H9 (cell line): ENCODE results near the gene SLCO1C1. TPM values are rescaled to one million over a fixed set of nuclear protein-coding genes. Genes with fewer than 3 reads are reported as not detected.

Experiments
- DNase-seq: peaks from one replicate; pipeline ENCODE4 v3.0.0-alpha.2; 2017
- H2AFZ ChIP-seq: one replicate; pipeline ENCODE4 v1.6.1; 2013; ENCODE audit warnings: mild to moderate bottlenecking, low read length, control low read depth, moderate library complexity
- H2AK5ac ChIP-seq: 2 replicates; pipeline ENCODE4 v1.6.1; 2013; ENCODE audit warnings: low read length, control low read depth, mixed read lengths; ENCODE audit not compliant: insufficient read length
- H2BK120ac ChIP-seq: one replicate; pipeline ENCODE4 v1.6.1; 2013; ENCODE audit warnings: low read depth, mild to moderate bottlenecking, low read length, control low read depth, inconsistent platforms; ENCODE audit not compliant: poor library complexity, severe bottlenecking
- H2BK12ac ChIP-seq: 2 replicates; pipeline ENCODE4 v1.6.1; 2013; ENCODE audit warnings: low read length, control low read depth, mixed read lengths, low read depth; ENCODE audit not compliant: insufficient read length
- H2BK15ac ChIP-seq: 2 replicates; pipeline ENCODE4 v1.6.1; 2013; ENCODE audit warnings: low read depth, low read length, control low read depth
- H2BK20ac ChIP-seq: one replicate; pipeline ENCODE4 v1.6.1; 2013; ENCODE audit warnings: low read depth, mild to moderate bottlenecking, low read length, control low read depth, inconsistent platforms; ENCODE audit not compliant: poor library complexity, severe bottlenecking
- H2BK5ac ChIP-seq: 2 replicates; pipeline ENCODE4 v1.6.1; 2013; ENCODE audit warnings: low read length, control low read depth, mixed read lengths; ENCODE audit not compliant: insufficient read length
- H3K14ac ChIP-seq: 2 replicates; pipeline ENCODE4 v1.6.1; 2013; ENCODE audit warnings: low read length, control low read depth; ENCODE audit not compliant: insufficient read depth
- H3K18ac ChIP-seq: 2 replicates; pipeline ENCODE4 v1.6.1; 2013; ENCODE audit warnings: low read depth, mild to moderate bottlenecking, mixed read lengths, low read length, control low read depth; ENCODE audit not compliant: insufficient read length
- H3K23ac ChIP-seq: 2 replicates; pipeline ENCODE4 v1.6.1; 2013; ENCODE audit warnings: low read length, control low read depth, mixed read lengths, low read depth; ENCODE audit not compliant: insufficient read length
- H3K23me2 ChIP-seq: 2 replicates; pipeline ENCODE4 v1.6.1; 2013; ENCODE audit warnings: low read depth, mild to moderate bottlenecking, mixed read lengths, low read length, control low read depth; ENCODE audit not compliant: insufficient read length, poor library complexity, severe bottlenecking
- H3K27ac ChIP-seq: 2 replicates; pipeline ENCODE4 v1.5.1; 2013; ENCODE audit warnings: low read length, control low read depth, mixed read lengths, low read depth; ENCODE audit not compliant: insufficient read length
- H3K27me3 ChIP-seq: 2 replicates; pipeline ENCODE4 v1.6.1; 2013; ENCODE audit warnings: low read length, control low read depth, inconsistent platforms; ENCODE audit not compliant: insufficient read depth
- H3K4ac ChIP-seq: 2 replicates; pipeline ENCODE4 v1.6.1; 2013; ENCODE audit warnings: low read depth, mild to moderate bottlenecking, control low read depth, inconsistent platforms, low read length, moderate library complexity
- H3K4me1 ChIP-seq: 2 replicates; pipeline ENCODE4 v1.6.1; 2013; ENCODE audit warnings: low read length, control low read depth, inconsistent platforms; ENCODE audit not compliant: insufficient read depth
- H3K4me2 ChIP-seq: 2 replicates; pipeline ENCODE4 v1.6.1; 2013; ENCODE audit warnings: low read length, control low read depth, mixed read lengths; ENCODE audit not compliant: insufficient read length, insufficient read depth
- H3K56ac ChIP-seq: 2 replicates; pipeline ENCODE4 v1.6.1; 2013; ENCODE audit warnings: low read depth, mild to moderate bottlenecking, mixed read lengths, low read length, control low read depth; ENCODE audit not compliant: insufficient read length
- H3K79me1 ChIP-seq: 2 replicates; pipeline ENCODE4 v1.6.1; 2013; ENCODE audit warnings: low read depth, mild to moderate bottlenecking, moderate library complexity, low read length, control low read depth, inconsistent platforms; ENCODE audit not compliant: insufficient read depth, poor library complexity, severe bottlenecking
- H3K79me2 ChIP-seq: 2 replicates; pipeline ENCODE4 v1.6.1; 2013; ENCODE audit warnings: low read length, control low read depth, inconsistent platforms; ENCODE audit not compliant: insufficient read depth
- H3K9ac ChIP-seq: 2 replicates; pipeline ENCODE4 v1.6.1; 2013; ENCODE audit warnings: low read length, control low read depth, mixed read lengths; ENCODE audit not compliant: insufficient read length; ENCODE audit errors: extremely low read depth
- H3K9me3 ChIP-seq: one replicate; pipeline ENCODE4 v1.6.1; 2013; ENCODE audit warnings: low read depth, low read length, inconsistent platforms; ENCODE audit not compliant: control insufficient read depth
- H3T11ph ChIP-seq: one replicate; pipeline ENCODE4 v1.6.1; 2013; ENCODE audit warnings: mild to moderate bottlenecking, low read length, control low read depth, inconsistent platforms
- H4K20me1 ChIP-seq: one replicate; pipeline ENCODE4 v1.6.1; 2013; ENCODE audit not compliant: control insufficient read depth, insufficient read length, insufficient read depth
- H4K5ac ChIP-seq: 2 replicates; pipeline ENCODE4 v1.6.1; 2013; ENCODE audit warnings: low read depth, mild to moderate bottlenecking, mixed read lengths, low read length, control low read depth; ENCODE audit not compliant: insufficient read length
- H4K8ac ChIP-seq: replicated peaks from 2 replicates; pipeline ENCODE4 v1.6.1; 2013; ENCODE audit warnings: low read length, control low read depth, mixed read lengths, low read depth; ENCODE audit not compliant: insufficient read length
- H4K91ac ChIP-seq: 2 replicates; pipeline ENCODE4 v1.6.1; 2013; ENCODE audit warnings: low read depth, mild to moderate bottlenecking, moderate library complexity, mixed read lengths, low read length, control low read depth; ENCODE audit not compliant: insufficient read length
- H3K27ac Mint-ChIP-seq, 3 experiments: 2 replicates in 2 of 3; 3 replicates in 1 of 3; pipeline ENCODE4 v1.8.0; 2020 to 2021; ENCODE audit warnings: mixed read lengths in 3 of 3, mild to moderate bottlenecking in 1 of 3, moderate library complexity in 1 of 3
- H3K27me3 Mint-ChIP-seq: 2 replicates; pipeline ENCODE4 v1.8.0; 2021; ENCODE audit warnings: low read depth, mild to moderate bottlenecking, moderate library complexity, mixed read lengths
- H3K36me3 Mint-ChIP-seq, 3 experiments: 2 replicates in 2 of 3; 3 replicates in 1 of 3; pipeline ENCODE4 v1.8.0; 2020 to 2021; ENCODE audit warnings: low read depth in 3 of 3, mixed read lengths in 3 of 3; ENCODE audit not compliant: insufficient read depth in 1 of 3
- H3K4me1 Mint-ChIP-seq, 2 experiments: 2 replicates each; pipeline ENCODE4 v1.8.0; 2020; ENCODE audit warnings: mixed read lengths in 2 of 2
- H3K4me3 Mint-ChIP-seq, 2 experiments: 2 replicates in 1 of 2; 3 replicates in 1 of 2; pipeline ENCODE4 v1.8.0; 2020 to 2021; ENCODE audit warnings: mild to moderate bottlenecking in 2 of 2, mixed read lengths in 2 of 2, moderate library complexity in 1 of 2
- H3K9me3 Mint-ChIP-seq, 2 experiments: 2 replicates in 1 of 2; 3 replicates in 1 of 2; pipeline ENCODE4 v1.8.0; 2020; ENCODE audit warnings: mild to moderate bottlenecking in 2 of 2, mixed read lengths in 2 of 2, moderate library complexity in 1 of 2
- WGBS: extraction: QIAGEN DNeasy Blood & Tissue Kit; methylation state at CpG from one replicate; pipeline ENCODE4 v1.1.7; 2013; ENCODE audit warnings: missing lambda C conversion rate, low lambda C conversion rate, mixed read lengths; ENCODE audit not compliant: insufficient read length; ENCODE audit errors: extremely low coverage; 5-methylcytosine and 5-hydroxymethylcytosine counted together
- total RNA-seq: library from RNA; stranded (reverse); gene quantifications from 2 replicates; pipeline ENCODE4 v1.2.1, GENCODE V29; 2021
- TF ChIP-seq, protein P1 (sequence below): fragments of 200-600 bp; sonication (generic); conservative IDR thresholded peaks from 3 replicates; pipeline ENCODE4 v1.8.0; 2021; ENCODE audit warnings: antibody characterized with exemption, mild to moderate bottlenecking

SLCO1C1 gene
- total RNA-seq, 1 experiment from 2014 or later = not detected

- H3K4me2 ChIP-seq = no peak overlapping the region
- H3K27me3 ChIP-seq = no peaks in the 10 kb centered on the region
- H2BK5ac ChIP-seq = no peak overlapping the region
- no peak overlapping the region for H3K18ac ChIP-seq
- no peak overlapping the region for H3T11ph ChIP-seq
- H2AFZ ChIP-seq = no peak overlapping the region
- H4K8ac ChIP-seq = no peak overlapping the region
- H3K4me3 Mint-ChIP-seq = no peak overlapping the region
- H4K91ac ChIP-seq = no peak overlapping the region
- H3K79me2 ChIP-seq = no peaks in the 10 kb centered on the region
- TF ChIP-seq, protein P1, sequence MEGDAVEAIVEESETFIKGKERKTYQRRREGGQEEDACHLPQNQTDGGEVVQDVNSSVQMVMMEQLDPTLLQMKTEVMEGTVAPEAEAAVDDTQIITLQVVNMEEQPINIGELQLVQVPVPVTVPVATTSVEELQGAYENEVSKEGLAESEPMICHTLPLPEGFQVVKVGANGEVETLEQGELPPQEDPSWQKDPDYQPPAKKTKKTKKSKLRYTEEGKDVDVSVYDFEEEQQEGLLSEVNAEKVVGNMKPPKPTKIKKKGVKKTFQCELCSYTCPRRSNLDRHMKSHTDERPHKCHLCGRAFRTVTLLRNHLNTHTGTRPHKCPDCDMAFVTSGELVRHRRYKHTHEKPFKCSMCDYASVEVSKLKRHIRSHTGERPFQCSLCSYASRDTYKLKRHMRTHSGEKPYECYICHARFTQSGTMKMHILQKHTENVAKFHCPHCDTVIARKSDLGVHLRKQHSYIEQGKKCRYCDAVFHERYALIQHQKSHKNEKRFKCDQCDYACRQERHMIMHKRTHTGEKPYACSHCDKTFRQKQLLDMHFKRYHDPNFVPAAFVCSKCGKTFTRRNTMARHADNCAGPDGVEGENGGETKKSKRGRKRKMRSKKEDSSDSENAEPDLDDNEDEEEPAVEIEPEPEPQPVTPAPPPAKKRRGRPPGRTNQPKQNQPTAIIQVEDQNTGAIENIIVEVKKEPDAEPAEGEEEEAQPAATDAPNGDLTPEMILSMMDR = no peak
- H3K23ac ChIP-seq = no peak overlapping the region
- H4K5ac ChIP-seq = no peak overlapping the region
- H3K27me3 Mint-ChIP-seq = no peaks in the 10 kb centered on the region; the same call in 1 of the 2 replicates
- H2BK20ac ChIP-seq = no peak overlapping the region
- H3K56ac ChIP-seq = no peak overlapping the region
- H3K27ac Mint-ChIP-seq = no peak overlapping the region
- H2BK15ac ChIP-seq = no peak overlapping the region
- no peaks in the 10 kb centered on the region for H3K23me2 ChIP-seq
- H2AK5ac ChIP-seq = no peak overlapping the region
- DNase-seq = no peak
- H2BK120ac ChIP-seq = no peak overlapping the region
- H3K36me3 Mint-ChIP-seq = peaks cover 10 to 19% (median 10%) of the 10 kb centered on the region in 3 experiments; a peak in 6 of 7 replicates
- no peaks in the 10 kb centered on the region for H3K9me3 ChIP-seq
- no peak overlapping the region for H3K27ac ChIP-seq
- no CpG with 5 or more reads among the region's 4 CpGs for WGBS
- H3K79me1 ChIP-seq = no peaks in the 10 kb centered on the region
- no peak overlapping the region for H3K14ac ChIP-seq
- no peaks in the 10 kb centered on the region for H4K20me1 ChIP-seq
- H3K4me1 ChIP-seq = no peaks in the 10 kb centered on the region
- H3K9ac ChIP-seq = no peak overlapping the region
- H3K9me3 Mint-ChIP-seq = peaks cover 8 to 9% of the 10 kb centered on the region in 2 experiments; a peak in 3 of 5 replicates
- no peak overlapping the region for H2BK12ac ChIP-seq
- no peak overlapping the region for H3K4ac ChIP-seq
- no peaks in the 10 kb centered on the region; a peak in 1 of 4 replicates for H3K4me1 Mint-ChIP-seq
Observed at GRCh38 chr12:20681334-20681733, 13.8 kb upstream of the SLCO1C1 start.
